ENCODE measurements around the gene MEX3A.
A peak's percentile ranks its signal among the peaks of the same experiment; 100 is the strongest.

The MEX3A gene

GRCh38 chr1:156091610-156092009 lies 9.3 kb upstream of the MEX3A start:
- no peak for TF ChIP-seq CTCF (IDR thresholded peaks at IDR 0.05; ENCODE audit: low read depth, low read length)
- DNase-seq (ENCODE audit: low read depth, low spot score): no peak
- H3K4me3 ChIP-seq (ENCODE audit: low read depth, low read length): no peak overlapping the region
- in situ Hi-C loops (cut with HindIII; ENCODE audit: low sequenced_read_pairs): no loop called here

GRCh38 chr1:156090840-156091188 lies 8.5 kb upstream of the MEX3A start:
- DNase-seq (ENCODE audit: low read depth, low spot score): peak; percentile 79
- peak; percentile 63 for TF ChIP-seq CTCF (IDR thresholded peaks at IDR 0.05; ENCODE audit: low read depth, low read length)
- H3K4me3 ChIP-seq (ENCODE audit: low read depth, low read length): no peak overlapping the region
- in situ Hi-C loops (cut with HindIII; ENCODE audit: low sequenced_read_pairs): no loop called here

GRCh38 chr1:156090138-156090839 lies 8.0 kb upstream of the MEX3A start:
- in situ Hi-C loops (cut with HindIII; ENCODE audit: low sequenced_read_pairs): no loop called here
- H3K4me3 ChIP-seq (ENCODE audit: low read depth, low read length): no peak overlapping the region
- DNase-seq (ENCODE audit: low read depth, low spot score): no peak
- TF ChIP-seq CTCF (IDR thresholded peaks at IDR 0.05; ENCODE audit: low read depth, low read length): no peak

- DNase-seq (ENCODE audit: low read depth, low spot score): no peak
- H3K4me3 ChIP-seq (ENCODE audit: low read depth, low read length): no peak overlapping the region
- no peak for TF ChIP-seq CTCF (IDR thresholded peaks at IDR 0.05; ENCODE audit: low read depth, low read length)
- in situ Hi-C loops (cut with HindIII; ENCODE audit: low sequenced_read_pairs): no loop called here
Observed at GRCh38 chr1:156089704-156090103, 7.4 kb upstream of the MEX3A start.

GRCh38 chr1:156086256-156086662 lies 4.0 kb upstream of the MEX3A start:
- no peak for TF ChIP-seq CTCF (IDR thresholded peaks at IDR 0.05; ENCODE audit: low read depth, low read length)

GRCh38 chr1:156083800-156084790 lies 1.8 kb upstream of the MEX3A start:
- no peak for DNase-seq (ENCODE audit: low read depth, low spot score)

More at GRCh38 chr1:156086256-156086662, 4.0 kb upstream of the MEX3A start:
- no peak overlapping the region for H3K4me3 ChIP-seq (ENCODE audit: low read depth, low read length)
- DNase-seq (ENCODE audit: low read depth, low spot score): peak; percentile 72
- in situ Hi-C loops (cut with HindIII; ENCODE audit: low sequenced_read_pairs): no loop called here

More at GRCh38 chr1:156083800-156084790, 1.8 kb upstream of the MEX3A start:
- TF ChIP-seq CTCF (IDR thresholded peaks at IDR 0.05; ENCODE audit: low read depth, low read length): no peak
- H3K4me3 ChIP-seq (ENCODE audit: low read depth, low read length): peak overlapping the region; percentile 86
- in situ Hi-C loops (cut with HindIII; ENCODE audit: low sequenced_read_pairs): no loop called here
